SKM-1 treated with dmso at 0.1 percent for 144 hours (cell line): ENCODE results near the gene MGAT3.

Experiments used
- DNase-seq: peaks from one replicate; lab custom pipeline; 2025; ENCODE audit not compliant: unreplicated experiment; lab: John Stamatoyannopoulos, UW

Gene MGAT3

GRCh38 chr22:39448205-39449054 is 8.4 kb upstream of the MGAT3 start:
- no peak for DNase-seq

- no peak for DNase-seq
These were observed 7.1 kb upstream of the MGAT3 start for GRCh38 chr22:39449708-39450107.

DNA sequence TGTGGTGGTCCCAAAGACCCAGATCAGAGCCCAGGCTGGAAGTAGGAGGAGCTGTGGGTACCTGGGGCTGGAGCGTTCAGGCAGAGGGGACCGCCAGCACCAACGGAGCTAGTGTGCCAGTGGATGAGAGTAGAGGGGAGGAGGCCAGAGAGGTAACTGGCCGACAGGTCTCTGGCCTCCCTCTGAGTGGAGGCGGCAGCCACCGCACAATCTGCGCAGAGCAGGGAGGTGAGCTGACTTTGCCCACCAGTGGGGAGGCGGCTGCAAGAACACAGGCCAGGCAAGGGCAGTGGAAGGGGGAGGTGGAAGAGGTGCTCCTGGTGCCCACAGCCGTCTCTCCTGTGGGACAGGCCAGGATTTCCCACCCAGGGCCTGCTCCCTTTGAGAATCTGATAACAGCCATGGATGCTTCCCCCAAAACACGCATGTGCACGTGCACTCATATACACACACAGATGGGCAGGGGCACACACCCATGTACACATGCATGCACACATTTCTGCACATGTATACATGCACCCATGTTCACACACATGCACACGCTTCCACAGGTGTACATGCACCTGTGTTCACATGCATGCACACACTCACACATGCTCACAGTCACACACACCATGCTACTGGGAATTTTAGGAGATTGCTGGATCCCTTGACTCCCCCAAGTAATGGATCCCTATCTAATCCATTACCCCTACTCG is 6.4 kb upstream of the MGAT3 start:
- DNase-seq = no peak

- DNase-seq = no peak
These were observed 4.1 kb upstream of the MGAT3 start for GRCh38 chr22:39452740-39453040.

- no peak for DNase-seq
These were observed 2.9 kb upstream of the MGAT3 start for GRCh38 chr22:39453765-39454378.

DNA sequence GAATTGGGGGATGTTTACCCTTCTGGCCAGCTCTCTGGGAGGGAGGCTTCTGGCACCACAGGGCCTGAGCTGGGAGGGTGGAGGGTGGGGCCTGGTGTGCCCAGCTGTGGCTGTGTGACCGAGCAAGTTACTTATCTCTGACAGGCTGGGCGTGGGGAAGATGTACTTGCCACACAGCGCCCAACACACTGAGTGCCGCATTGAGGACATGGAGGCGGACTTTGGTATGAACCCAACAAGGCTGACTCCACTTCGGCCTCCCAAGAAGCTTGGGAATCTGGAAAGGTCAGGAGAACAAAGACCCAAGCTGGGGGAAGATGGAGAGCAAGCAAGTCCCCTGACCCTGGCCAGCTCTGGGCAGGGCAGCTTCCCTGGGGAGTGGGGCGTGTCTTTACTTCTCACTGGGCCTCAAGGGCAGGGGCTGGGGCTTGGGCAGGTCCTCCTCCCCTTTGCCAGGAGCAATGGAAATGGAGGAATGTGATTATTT is 2.4 kb upstream of the MGAT3 start:
- no peak for DNase-seq

GRCh38 chr22:39457198-39457555 is 365 bp downstream of the MGAT3 start:
- DNase-seq = no peak

GRCh38 chr22:39457556-39458443 is 988 bp downstream of the MGAT3 start:
- no peak for DNase-seq

GRCh38 chr22:39458444-39459083 is 1.8 kb downstream of the MGAT3 start:
- no peak for DNase-seq

DNA sequence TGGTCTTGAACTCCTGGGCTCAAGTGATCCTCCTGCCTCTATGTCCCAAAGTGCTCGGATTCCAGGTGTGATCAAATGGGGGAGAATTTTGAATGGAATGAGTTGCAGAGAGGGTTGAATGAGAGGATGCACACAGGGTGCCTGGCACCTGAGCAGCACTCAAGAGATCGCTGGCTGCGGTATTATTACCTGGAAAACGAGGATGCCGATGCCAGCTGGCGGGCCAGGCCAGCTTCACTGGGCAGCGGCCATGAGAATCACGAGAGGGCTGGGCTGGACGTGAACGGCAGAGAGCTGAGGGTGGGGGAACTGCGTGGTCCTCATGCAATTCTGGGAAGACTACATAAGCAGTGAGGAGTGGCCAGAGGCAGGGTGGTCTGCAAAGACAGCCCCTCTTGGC is 2.9 kb downstream of the MGAT3 start:
- no peak for DNase-seq

DNA sequence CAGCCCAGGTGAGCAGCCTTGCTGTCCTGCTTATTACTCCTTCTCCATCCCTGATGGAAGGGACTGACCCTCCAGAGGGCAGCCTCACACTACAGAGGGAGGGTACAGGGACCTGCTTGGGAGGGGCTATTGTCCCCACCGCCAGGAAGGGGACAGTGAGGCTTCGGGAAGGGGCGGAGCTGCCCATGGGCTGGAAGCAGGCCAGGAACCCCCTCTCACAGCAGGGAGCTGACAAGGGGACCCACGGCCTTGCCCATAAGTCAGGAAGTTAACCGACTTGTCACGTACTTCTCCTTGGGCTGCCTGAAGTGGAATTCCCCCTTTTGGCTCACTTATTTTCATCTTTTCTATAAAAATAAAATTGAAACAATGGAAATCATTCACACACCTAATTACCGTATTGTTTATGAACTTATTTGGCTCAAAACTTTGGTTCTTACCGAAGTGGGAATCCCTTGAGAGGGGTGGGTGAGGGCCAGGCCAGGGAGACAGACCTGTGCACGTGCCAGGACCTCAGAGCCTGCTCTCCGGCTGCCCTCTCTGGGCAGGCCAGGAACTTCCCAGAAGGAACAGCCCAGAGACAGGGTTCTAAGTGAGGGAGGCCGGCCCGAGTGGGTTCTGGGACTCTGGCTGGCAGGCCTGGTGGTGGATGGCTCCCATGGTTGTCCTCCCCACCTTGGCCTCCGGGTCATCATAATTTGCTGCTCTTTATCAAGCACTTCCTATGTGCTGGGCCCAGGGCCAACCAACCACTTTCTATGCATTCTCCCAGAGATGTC is 5.8 kb downstream of the MGAT3 start:
- DNase-seq = no peak

DNA sequence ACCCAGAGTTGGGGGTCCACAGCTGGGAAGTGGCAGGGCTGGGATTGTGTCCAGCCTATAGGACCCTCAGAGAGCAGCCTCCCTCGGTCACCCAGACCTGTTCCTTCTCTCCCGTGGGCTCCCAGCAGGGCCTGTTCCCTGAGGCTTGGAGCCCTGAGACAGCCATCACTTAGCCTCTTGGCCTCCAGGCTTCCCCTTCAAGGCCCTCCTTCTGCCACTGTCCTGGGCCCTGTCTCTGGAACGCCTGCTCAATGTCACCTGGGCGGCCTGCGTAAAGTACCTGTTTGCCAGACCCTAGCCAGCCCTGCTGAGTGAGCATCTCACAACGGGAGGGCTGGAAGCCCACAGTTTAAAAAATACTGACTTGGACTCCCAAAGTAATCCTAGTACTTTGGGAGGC is 6.5 kb downstream of the MGAT3 start:
- no peak for DNase-seq

DNA sequence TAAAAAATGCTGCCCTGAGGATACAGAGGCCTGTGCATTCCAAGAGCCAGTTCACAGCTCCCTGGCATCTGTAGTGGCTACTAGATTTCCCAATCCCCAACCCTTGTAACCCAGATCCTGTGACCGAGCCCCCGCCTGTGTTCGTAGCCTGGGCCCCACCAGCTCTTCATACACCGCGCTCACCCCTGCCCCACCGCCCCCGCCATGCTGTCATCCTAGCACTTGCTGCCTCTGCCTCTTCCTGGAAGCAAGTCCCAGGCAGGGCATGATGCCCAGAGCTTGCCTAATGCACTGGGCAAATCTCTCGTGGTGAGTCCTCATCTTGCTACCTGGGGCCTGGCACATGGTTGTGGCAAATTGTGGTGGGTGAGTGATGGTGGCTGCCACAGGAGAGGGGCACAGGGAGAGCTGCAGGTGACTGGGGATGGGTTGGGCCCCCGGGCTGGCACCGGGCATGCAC is 7.1 kb downstream of the MGAT3 start:
- no peak for DNase-seq

GRCh38 chr22:39466228-39467006 is 9.6 kb downstream of the MGAT3 start:
- no peak for DNase-seq

GRCh38 chr22:39467390-39467895 is 10.6 kb downstream of the MGAT3 start:
- DNase-seq = no peak

DNA sequence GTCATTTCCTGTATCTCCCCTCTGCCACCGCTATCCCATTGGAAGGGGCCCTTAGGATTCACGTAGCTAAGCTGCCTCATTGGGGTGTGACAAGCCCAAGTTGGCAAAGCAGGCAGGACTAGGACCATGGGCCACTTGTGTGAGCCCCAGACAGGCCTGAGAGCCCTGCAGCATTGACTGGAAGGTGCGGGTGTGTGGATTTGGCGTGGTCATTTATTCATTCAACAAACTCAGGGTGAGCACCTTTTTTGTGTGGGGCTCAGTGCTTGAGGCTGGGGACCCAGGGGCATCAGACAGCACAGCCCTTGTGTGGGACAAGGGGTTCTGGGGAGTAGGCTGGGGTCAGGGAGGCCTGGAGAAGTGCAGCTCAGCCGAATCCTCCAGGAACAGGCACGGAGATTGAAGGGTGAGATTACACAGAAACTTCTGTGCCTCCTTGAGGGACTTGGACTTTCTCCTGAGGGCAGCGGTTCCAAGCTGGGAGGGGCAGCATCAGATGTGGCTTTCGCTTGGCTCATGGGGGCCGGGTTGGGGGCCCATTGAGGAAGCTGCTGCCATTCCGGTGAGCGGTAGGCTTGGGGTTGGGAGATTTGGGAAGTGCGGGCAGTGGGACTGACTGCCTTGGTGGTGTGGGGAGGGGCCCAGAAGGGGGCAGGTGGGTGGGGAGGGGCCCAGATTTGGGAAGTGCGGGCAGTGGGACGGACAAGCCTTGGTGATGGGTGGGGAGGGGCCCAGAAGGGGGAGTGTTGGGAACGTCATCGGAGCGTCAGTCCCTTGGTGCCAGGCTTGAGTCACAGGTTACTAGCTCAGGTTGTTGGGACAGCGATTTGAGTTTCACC is 11.9 kb downstream of the MGAT3 start:
- DNase-seq = no peak

- no peak for DNase-seq
These were observed 12.5 kb downstream of the MGAT3 start for GRCh38 chr22:39469326-39469680.
